ENCODE data around the gene IPO13. TPM values are rescaled to one million over a fixed set of nuclear protein-coding genes. Genes with fewer than 3 reads are reported as not detected.

IPO13 gene
- total RNA-seq, 1 experiment from 2014 or later: 25.0 TPM

DNA sequence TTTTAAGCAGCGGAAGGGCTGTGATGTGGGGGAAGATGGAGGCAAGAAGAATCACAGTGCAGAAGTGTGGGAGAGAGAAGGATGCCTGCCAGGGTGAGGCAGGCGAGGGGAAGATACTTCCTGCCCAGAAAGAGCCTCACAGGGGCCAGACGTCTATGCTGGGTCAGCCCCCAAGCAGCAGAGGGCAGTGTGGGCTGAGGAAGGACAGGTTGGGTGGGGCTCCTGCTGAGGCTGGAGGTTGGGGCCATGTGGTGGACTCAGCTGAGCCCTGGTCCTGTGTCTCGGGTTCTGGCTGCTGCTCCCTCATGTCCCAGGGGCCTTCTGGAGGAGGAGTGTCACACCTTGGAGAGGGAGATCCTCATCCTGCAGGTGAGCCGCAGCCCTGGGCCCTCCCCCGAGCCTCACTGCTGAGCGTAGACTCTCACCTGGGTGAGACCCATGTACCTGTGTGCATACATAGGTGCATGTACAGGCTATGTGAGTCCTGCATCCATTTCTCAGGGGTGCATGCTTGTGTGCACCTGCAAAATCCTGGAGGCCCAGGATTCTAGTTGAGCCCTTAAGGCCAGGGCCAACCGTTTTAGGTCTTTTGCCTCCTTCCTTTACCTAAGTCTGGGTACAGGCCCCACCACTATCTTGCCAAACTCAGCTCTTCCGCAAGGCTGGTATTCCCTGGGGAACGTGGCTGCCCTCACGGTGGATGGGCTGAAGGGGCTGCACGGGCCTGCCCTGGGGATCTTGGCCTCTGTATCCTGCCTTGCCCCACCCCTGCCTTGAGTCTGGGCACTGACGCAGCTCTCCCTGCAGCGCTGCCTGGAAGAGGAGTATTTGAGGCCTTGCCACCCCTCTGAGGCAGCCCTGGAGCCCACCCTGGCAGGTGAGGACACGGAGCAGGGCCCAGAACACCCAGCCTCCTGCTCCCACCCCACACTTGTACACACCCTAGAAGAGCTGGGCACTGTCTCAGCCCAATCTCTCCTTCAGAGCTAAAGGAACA is 48.3 kb downstream of the IPO13 start:
- Histone ChIP-seq H3K9me2 (ENCODE audit: insufficient read depth) (no peaks in the 10 kb centered on the region), H3K27ac (no peak overlapping the region), H3F3A (ENCODE audit: insufficient read depth, low read depth) (peaks cover 58% of the 10 kb centered on the region), H3K4me3 (no peak overlapping the region), H3K79me2 (ENCODE audit: low read depth) (no peaks in the 10 kb centered on the region), H3K36me3 (ENCODE audit: low read depth) (0 out of 2 replicates have a peak, but pooled peaks cover under 1% of the 10 kb centered on the region), H4K20me1 (ENCODE audit: insufficient read depth) (no peaks in the 10 kb centered on the region; the same call in none of the 2 replicates), H3K4me2 (no peak overlapping the region), H3K9me3 (ENCODE audit: insufficient read depth, low read depth) (no peaks in the 10 kb centered on the region), H3K4me1 (replicated peaks; ENCODE audit: insufficient read depth) (peaks cover 18% of the 10 kb centered on the region), H2AFZ (no peak overlapping the region), H3K27me3 (ENCODE audit: insufficient read depth, low read depth) (no peaks in the 10 kb centered on the region)
- DNase-seq: peak; percentile 34 to 51
- intact Hi-C loops (cut with micrococcal nuclease; ENCODE audit: unreplicated experiment): loop anchor here (5.0 kb wide), 2 partner anchors 37 to 233 kb away; partner anchors contain the start of gene SLC6A9
- TF ChIP-seq, protein P1, sequence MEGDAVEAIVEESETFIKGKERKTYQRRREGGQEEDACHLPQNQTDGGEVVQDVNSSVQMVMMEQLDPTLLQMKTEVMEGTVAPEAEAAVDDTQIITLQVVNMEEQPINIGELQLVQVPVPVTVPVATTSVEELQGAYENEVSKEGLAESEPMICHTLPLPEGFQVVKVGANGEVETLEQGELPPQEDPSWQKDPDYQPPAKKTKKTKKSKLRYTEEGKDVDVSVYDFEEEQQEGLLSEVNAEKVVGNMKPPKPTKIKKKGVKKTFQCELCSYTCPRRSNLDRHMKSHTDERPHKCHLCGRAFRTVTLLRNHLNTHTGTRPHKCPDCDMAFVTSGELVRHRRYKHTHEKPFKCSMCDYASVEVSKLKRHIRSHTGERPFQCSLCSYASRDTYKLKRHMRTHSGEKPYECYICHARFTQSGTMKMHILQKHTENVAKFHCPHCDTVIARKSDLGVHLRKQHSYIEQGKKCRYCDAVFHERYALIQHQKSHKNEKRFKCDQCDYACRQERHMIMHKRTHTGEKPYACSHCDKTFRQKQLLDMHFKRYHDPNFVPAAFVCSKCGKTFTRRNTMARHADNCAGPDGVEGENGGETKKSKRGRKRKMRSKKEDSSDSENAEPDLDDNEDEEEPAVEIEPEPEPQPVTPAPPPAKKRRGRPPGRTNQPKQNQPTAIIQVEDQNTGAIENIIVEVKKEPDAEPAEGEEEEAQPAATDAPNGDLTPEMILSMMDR (conservative IDR thresholded peaks at IDR 0.05): peak; percentile 51; the same call in 1 of the 2 replicates
- TF ChIP-seq EZH2 (IDR thresholded peaks at IDR 0.05; ENCODE audit: low read depth): no peak
- CTCF ChIA-PET: no interaction called here
- POLR2A ChIA-PET (ENCODE audit: unreplicated experiment): interaction anchor here (0.5 kb wide), 1 partner anchor 20 kb away, joined by 9 read pairs; no protein-coding TSS in a partner anchor
- no TSS peak for BruUV-seq (replicated peaks)

DNA sequence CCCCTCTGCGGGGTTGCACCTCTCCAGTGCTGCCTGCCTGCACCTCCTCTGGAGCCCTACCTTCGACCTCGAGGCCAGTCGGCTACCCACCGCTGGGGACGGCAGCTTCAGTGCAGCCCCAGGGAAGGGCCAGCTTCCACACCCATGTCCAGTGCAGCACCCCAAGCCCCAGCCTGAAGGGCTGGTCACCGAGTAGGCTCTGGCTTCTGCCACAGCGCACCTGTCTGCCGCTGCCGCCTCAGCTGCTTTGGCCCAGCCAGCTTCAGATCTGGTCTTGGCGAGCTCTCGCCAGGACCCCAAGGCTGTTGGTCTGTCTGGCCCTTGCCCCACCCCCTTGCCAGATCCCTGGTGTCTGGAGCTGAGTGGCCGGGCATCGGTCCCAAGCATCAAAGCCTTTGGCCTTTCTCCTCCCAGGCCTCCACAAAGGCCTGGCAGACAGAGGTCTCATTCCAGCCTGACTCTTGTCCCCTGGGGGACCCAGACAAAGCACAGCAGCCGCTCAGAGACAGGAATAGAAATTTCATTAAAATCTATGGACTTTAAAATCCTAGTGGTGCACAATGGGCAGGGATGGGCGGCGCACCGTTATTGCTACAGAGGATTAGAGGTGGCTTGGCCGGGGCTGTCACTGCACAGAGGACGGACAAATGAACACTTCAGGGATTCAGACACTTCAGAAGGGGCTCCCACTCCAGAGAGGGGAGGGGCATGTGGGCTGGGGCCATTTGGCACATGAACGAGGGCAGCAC is 49.4 kb downstream of the IPO13 start:
- intact Hi-C loops (cut with micrococcal nuclease; ENCODE audit: unreplicated experiment): no loop called here
- peaks cover 10% of the 10 kb centered on the region for H3K4me1 ChIP-seq (replicated peaks; ENCODE audit: insufficient read depth)
- H3K79me2 ChIP-seq (ENCODE audit: low read depth): no peaks in the 10 kb centered on the region
- no peak overlapping the region for H3K4me2 ChIP-seq
- no peak overlapping the region for H3K27ac ChIP-seq
- no peaks in the 10 kb centered on the region for H3K27me3 ChIP-seq (ENCODE audit: insufficient read depth, low read depth)
- H3F3A ChIP-seq (ENCODE audit: insufficient read depth, low read depth): peaks cover 50% of the 10 kb centered on the region
- POLR2A ChIA-PET (ENCODE audit: unreplicated experiment): interaction anchor here (0.5 kb wide), 1 partner anchor 21 kb away, joined by 9 read pairs; no protein-coding TSS in a partner anchor
- H3K9me3 ChIP-seq (ENCODE audit: insufficient read depth, low read depth): no peaks in the 10 kb centered on the region
- peak in 1 of 2 experiments; percentile 26 for DNase-seq
- no peaks in the 10 kb centered on the region for H3K9me2 ChIP-seq (ENCODE audit: insufficient read depth)
- no peak for TF ChIP-seq EZH2 (IDR thresholded peaks at IDR 0.05; ENCODE audit: low read depth)
- TF ChIP-seq, protein P1 (conservative IDR thresholded peaks at IDR 0.05): no peak
- CTCF ChIA-PET: no interaction called here
- H2AFZ ChIP-seq: no peak overlapping the region
- no peak overlapping the region for H3K4me3 ChIP-seq
- H4K20me1 ChIP-seq (ENCODE audit: insufficient read depth): no peaks in the 10 kb centered on the region; the same call in none of the 2 replicates
- no TSS peak for BruUV-seq (replicated peaks)
- 0 out of 2 replicates have a peak, but pooled peaks cover 7% of the 10 kb centered on the region for H3K36me3 ChIP-seq (ENCODE audit: low read depth)

DNA sequence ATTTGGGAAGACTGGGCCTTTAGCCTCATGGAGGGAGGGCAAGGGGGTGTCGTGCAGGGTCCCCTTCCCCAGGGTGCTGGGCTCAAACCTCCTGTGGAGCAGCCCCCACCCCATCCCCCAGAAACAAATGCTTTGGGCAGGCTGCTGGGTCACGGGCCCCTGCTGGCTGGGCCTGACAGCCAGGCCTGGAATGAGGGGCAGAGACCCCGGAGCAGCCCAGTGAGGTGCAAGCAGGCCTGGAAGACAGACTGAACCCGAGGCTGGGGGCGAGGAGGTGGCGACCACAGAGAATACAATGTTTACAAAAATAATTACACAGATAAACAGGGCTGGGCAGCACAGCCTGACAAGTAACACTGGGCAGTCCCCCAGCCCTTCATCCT is 50.0 kb downstream of the IPO13 start:
- DNase-seq: peak in 1 of 2 experiments; percentile 9
- no peaks in the 10 kb centered on the region for H3K79me2 ChIP-seq (ENCODE audit: low read depth)
- H2AFZ ChIP-seq: no peak overlapping the region
- H4K20me1 ChIP-seq (ENCODE audit: insufficient read depth): no peaks in the 10 kb centered on the region; the same call in none of the 2 replicates
- H3K27me3 ChIP-seq (ENCODE audit: insufficient read depth, low read depth): no peaks in the 10 kb centered on the region
- peaks cover 47% of the 10 kb centered on the region for H3F3A ChIP-seq (ENCODE audit: insufficient read depth, low read depth)
- ChIA-PET CTCF (no interaction called here), POLR2A (ENCODE audit: unreplicated experiment) (no interaction called here)
- intact Hi-C loops (cut with micrococcal nuclease; ENCODE audit: unreplicated experiment): no loop called here
- H3K9me3 ChIP-seq (ENCODE audit: insufficient read depth, low read depth): no peaks in the 10 kb centered on the region
- peaks cover 10% of the 10 kb centered on the region for H3K4me1 ChIP-seq (replicated peaks; ENCODE audit: insufficient read depth)
- H3K36me3 ChIP-seq (ENCODE audit: low read depth): 0 out of 2 replicates have a peak, but pooled peaks cover 7% of the 10 kb centered on the region
- no peak overlapping the region for H3K27ac ChIP-seq
- no peak overlapping the region for H3K4me2 ChIP-seq
- H3K4me3 ChIP-seq: no peak overlapping the region
- H3K9me2 ChIP-seq (ENCODE audit: insufficient read depth): no peaks in the 10 kb centered on the region
- no TSS peak for BruUV-seq (replicated peaks)
- TF ChIP-seq EZH2 (IDR thresholded peaks at IDR 0.05; ENCODE audit: low read depth): no peak
- TF ChIP-seq, protein P1 (conservative IDR thresholded peaks at IDR 0.05): no peak
